KOPT-K1 (cell line): Measurements from ENCODE around the gene LAP3.

Source experiments
- H3K27ac ChIP-seq: fragments of 200-600 bp; sonication (generic); 2 replicates; pipeline ENCODE4 v1.5.1; 2016; ENCODE audit warnings: antibody characterized with exemption, mild to moderate bottlenecking, low read depth, low read length; ENCODE audit not compliant: poor library complexity, severe bottlenecking
- H3K36me3 ChIP-seq: fragments of 200-600 bp; sonication (generic); 2 replicates; pipeline ENCODE4 v1.5.1; 2017; ENCODE audit warnings: antibody characterized with exemption, mild to moderate bottlenecking, low read length, moderate library complexity; ENCODE audit not compliant: insufficient read depth
- H3K9me3 ChIP-seq: fragments of 200-600 bp; sonication (generic); 2 replicates; pipeline ENCODE4 v1.5.1; 2017; ENCODE audit warnings: antibody characterized with exemption, low read length, mild to moderate bottlenecking; ENCODE audit not compliant: insufficient read depth, poor library complexity, severe bottlenecking

Gene LAP3

GRCh38 chr4:17583941-17584340 lies 6.9 kb downstream of the LAP3 start:
- Histone ChIP-seq H3K36me3 (peaks cover 92% of the 10 kb centered on the region), H3K27ac (no peak overlapping the region), H3K9me3 (no peaks in the 10 kb centered on the region)

GRCh38 chr4:17584521-17585213 lies 7.7 kb downstream of the LAP3 start:
- Histone ChIP-seq H3K36me3 (peaks cover 98% of the 10 kb centered on the region), H3K27ac (no peak overlapping the region), H3K9me3 (no peaks in the 10 kb centered on the region)

- Histone ChIP-seq H3K36me3 (peaks cover 89% of the 10 kb centered on the region), H3K27ac (no peak overlapping the region), H3K9me3 (no peaks in the 10 kb centered on the region)
Measured at GRCh38 chr4:17587094-17587822, 10.3 kb downstream of the LAP3 start.

GRCh38 chr4:17589355-17589754 lies 12.4 kb downstream of the LAP3 start:
- Histone ChIP-seq H3K27ac (no peak overlapping the region), H3K9me3 (no peaks in the 10 kb centered on the region), H3K36me3 (peaks cover 88% of the 10 kb centered on the region)

- H3K36me3 ChIP-seq = peaks cover 89% of the 10 kb centered on the region
- no peak overlapping the region for H3K27ac ChIP-seq
- no peaks in the 10 kb centered on the region for H3K9me3 ChIP-seq
Measured at GRCh38 chr4:17595471-17596005, 18.5 kb downstream of the LAP3 start.

- Histone ChIP-seq H3K9me3 (no peaks in the 10 kb centered on the region), H3K27ac (no peak overlapping the region), H3K36me3 (peaks cover 94% of the 10 kb centered on the region)
Measured at GRCh38 chr4:17597517-17597916, 20.5 kb downstream of the LAP3 start.

- no peaks in the 10 kb centered on the region for H3K9me3 ChIP-seq
- peaks cover 78% of the 10 kb centered on the region for H3K36me3 ChIP-seq
- no peak overlapping the region for H3K27ac ChIP-seq
Measured at GRCh38 chr4:17599826-17600225, 22.8 kb downstream of the LAP3 start.

- Histone ChIP-seq H3K27ac (no peak overlapping the region), H3K36me3 (peaks cover 65% of the 10 kb centered on the region), H3K9me3 (no peaks in the 10 kb centered on the region)
Measured at GRCh38 chr4:17605236-17605635, 28.2 kb downstream of the LAP3 start.

GRCh38 chr4:17613761-17614415 lies 36.9 kb downstream of the LAP3 start:
- Histone ChIP-seq H3K27ac (peak overlapping the region; percentile 81), H3K36me3 (peaks cover 15% of the 10 kb centered on the region), H3K9me3 (no peaks in the 10 kb centered on the region)

- Histone ChIP-seq H3K27ac (peak within 1 kb of the TSS; percentile 81), H3K36me3 (peaks cover 22% of the 10 kb centered on the region), H3K9me3 (no peaks in the 10 kb centered on the region)
Measured at GRCh38 chr4:17614416-17615299, 37.7 kb downstream of the LAP3 start, which contains the start of gene MED28. MED28 (plus strand) TSS chr4:17614641; CDS start chr4:17614655, 14 bp downstream.

GRCh38 chr4:17616283-17616682 lies 39.3 kb downstream of the LAP3 start:
- no peaks in the 10 kb centered on the region for H3K9me3 ChIP-seq
- peak overlapping the region; percentile 10 for H3K27ac ChIP-seq
- peaks cover 39% of the 10 kb centered on the region for H3K36me3 ChIP-seq

- H3K27ac ChIP-seq = peak overlapping the region; percentile 69
Measured at GRCh38 chr4:17618926-17619325, 41.9 kb downstream of the LAP3 start.

GRCh38 chr4:17619416-17620105 lies 42.6 kb downstream of the LAP3 start:
- H3K9me3 ChIP-seq = no peaks in the 10 kb centered on the region
- H3K36me3 ChIP-seq = peaks cover 72% of the 10 kb centered on the region
- H3K27ac ChIP-seq = peak overlapping the region; percentile 69

More at GRCh38 chr4:17618926-17619325, 41.9 kb downstream of the LAP3 start:
- Histone ChIP-seq H3K9me3 (no peaks in the 10 kb centered on the region), H3K36me3 (peaks cover 65% of the 10 kb centered on the region)

- Histone ChIP-seq H3K36me3 (peaks cover 100% of the 10 kb centered on the region), H3K27ac (no peak overlapping the region), H3K9me3 (no peaks in the 10 kb centered on the region)
Measured at GRCh38 chr4:17623451-17624001, 46.5 kb downstream of the LAP3 start.
